GDM1 (cell line): Measurements from ENCODE around the gene CAST.
"Not testable (repeated sequence)": the region's sequence is repeated elsewhere in the genome, so short reads cannot be mapped to it uniquely, and the experiment has no call there.

Experiments used
- DNase-seq: peaks from one replicate; lab custom pipeline; 2025; lab: John Stamatoyannopoulos, UW

The CAST gene

DNA sequence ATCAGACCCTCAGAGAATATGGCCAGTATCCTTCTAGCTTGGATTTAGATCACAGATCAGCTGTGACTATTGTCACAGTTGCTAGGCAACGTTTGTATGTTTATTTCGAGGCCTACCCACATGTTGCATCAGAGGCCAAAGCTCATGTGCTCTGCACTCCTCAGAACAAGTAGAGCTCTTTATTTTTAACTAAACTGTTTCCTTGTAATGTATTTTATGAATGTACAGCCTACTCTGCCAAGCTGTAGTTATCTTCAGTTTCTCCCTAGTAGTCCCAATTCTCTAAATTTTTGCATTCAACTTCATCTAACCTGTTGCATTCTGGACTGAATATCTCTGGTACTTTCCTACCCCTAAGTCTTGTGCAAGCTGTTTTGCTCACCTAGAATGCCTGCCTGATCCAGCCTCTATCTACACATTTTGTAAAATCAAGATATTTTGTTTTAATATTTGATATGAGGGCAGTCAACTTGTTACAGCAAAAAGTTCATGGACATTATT, 52.8 kb downstream of the CAST start:
- DNase-seq: no peak

DNA sequence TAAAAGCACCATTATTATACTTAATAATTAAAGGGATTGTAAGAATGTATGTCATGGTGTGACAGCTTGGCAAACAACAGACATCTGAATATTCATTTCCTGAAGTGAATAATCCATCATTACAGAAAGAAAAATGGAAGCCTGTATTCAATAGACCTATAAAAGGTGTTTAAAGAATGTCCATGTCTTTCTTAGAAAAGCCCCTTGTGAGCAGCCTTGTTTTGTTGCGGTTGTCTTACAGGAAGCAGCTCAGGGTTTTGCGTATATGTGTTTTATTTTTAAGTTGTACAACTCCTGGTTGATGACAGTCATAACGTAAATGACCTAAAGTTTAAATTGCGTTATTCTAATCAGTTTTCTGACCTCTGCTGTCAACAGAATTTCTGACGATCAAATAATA, 53.8 kb downstream of the CAST start:
- DNase-seq: no peak

DNA sequence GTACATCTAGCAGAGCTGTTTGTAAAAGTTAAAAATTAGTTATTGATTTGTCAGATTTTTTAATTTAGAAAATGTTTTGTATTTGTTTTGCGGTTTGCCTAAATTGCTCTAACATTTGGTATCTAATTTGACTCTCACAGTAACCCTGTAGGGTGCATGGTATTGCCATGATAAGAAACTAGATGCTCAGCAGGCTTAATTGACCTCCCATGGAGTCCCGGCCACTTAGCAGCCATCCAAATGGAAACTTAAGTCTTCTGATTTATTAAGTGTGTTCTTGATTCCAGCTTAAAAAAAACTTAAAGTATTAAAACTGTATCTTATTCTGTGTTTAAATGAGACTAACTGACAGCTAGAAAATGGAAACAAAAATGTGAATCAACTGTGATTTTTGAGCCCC, 54.5 kb downstream of the CAST start:
- no peak for DNase-seq

DNA sequence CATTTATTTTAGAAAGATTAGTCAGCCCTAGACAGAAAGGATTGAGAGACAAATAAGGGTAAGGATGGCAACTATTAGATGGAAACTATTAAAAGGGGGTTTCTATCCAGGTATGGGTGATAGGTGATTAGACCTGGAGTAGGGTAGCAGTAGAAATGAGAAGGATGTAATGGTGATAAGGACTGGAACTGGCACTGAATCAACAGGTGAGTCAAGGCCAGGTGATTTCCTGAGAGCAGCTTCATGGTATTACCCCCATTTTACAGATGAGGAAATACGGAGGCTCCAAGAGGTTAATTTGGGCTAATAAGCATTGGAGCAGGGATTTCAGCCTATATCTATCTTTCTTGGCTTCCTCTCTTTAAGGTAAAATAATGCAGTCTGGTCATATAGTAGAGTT, 55.7 kb downstream of the CAST start:
- no peak for DNase-seq

DNA sequence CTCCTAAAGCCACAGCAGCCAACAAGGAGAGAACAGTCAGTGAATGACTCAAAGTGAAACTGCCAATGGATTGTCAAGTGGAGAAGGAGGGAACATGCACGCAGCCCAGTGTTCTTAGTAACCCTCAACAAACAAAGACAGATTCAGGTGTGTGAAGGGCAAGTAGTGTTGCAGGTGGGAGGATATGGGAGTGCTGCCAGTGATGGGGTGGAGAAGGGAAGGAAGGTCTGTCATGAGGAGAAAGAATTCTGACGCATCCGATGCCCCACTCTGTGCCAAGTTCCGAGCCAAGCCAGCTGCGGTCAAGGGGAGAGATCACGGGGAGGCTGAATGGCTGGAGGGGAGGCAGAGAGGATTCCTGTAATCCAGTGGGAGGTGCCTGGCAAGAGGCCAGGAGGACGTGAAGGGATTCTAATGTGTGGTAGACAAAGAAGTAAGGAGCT, 56.5 kb downstream of the CAST start:
- no peak for DNase-seq

DNA sequence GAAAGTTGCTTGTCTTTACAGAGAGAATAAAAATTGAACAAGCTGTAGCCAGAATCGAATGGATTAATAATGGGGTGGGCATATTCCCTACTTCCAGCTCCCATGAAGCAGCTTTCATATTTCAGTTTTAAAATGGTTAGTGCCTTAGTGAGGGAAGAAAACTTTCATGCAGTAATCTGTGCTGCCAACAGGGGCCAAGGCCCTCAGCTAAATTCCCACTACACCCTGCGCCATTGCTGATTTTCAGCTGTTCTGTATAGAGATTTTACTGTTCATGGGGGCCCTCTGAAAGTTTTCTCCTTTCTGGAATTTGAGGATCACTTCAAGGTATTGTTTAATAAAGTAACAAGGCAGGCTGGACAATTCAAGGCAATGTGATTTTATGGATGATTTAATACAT, 58.2 kb downstream of the CAST start:
- DNase-seq: no peak

DNA sequence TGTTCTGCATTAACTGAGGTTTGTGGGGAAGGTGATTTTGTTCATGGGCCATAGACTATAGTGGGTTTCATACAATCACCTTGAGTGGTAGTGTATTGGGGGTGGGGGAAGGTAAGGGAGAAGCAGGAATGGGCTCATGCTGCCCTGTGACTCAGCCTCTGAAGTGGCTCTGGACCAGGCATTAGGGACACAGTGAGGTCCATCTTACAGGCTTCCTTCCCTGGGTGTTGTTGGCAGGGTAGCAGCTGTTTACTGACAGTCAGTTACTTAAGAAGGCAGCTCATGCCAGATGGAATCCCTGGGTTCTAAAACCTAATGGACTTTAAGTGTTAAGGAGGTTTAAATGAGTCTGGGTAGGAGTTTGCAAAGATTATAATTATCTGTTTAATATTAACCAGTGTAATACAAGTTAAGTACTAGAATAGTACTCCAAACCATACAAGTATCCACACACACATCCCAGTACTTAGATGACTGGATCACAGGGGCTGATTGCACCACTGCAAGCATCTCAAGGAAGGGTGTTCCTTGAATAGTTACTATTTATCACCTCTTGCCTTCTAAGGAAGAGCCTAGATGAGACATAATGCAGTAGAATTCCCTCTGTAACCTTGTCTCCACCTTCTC, 59.3 kb downstream of the CAST start:
- DNase-seq: no peak

DNA sequence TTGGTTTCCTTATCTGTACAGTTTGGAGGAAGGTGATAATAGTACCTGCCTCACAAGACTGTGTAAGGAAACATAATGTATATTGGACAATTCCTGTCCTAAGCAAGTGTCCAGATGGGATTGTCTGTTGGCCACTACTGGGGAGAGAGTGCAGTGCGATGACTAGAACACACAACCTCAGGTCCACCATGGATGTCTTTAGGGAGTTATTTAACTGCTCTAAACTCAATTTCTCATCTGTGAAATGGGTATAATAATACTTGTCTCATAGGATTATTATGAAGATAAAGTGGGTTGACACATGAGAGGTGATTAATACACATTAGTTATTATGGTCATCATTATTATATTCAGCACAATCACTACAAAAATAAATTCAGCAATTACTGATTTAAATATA, 63.1 kb downstream of the CAST start:
- DNase-seq: no peak

DNA sequence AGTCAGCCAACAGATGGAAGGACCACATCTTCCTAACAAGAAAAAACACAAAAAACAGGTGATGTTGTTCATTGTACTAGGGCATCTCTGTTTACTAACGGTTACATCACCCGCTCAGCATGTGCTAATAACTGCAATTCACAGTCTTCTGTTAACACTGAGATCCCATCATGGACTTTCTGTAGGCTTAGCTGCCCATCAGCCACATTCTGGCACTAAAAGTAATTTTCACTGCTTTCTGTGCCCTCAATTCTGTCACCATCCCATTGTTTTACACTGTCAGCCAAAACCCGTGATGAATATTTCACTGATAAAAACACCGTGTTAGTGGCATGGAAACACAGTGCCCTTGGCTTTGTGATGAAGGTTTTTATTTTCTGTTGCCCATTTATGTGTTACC, 64.6 kb downstream of the CAST start:
- DNase-seq: no peak

DNA sequence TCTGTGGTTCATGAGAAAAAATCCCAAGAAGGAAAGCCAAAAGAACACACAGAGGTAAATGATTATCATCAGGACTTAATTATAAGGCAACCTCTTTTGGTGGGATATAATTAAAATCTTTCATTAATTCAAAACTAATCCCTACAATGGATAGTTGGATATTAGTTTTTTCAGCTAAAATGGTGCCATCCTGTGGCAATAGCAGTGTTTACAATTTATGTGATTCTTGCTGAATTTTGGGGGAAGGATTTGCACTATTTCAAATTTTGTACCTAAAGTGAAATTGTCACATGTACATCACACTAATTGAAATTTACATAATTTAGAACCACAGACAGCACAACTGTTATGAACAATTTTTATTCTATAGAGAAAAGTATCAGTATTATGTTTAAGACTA, 67.0 kb downstream of the CAST start:
- DNase-seq: no peak

DNA sequence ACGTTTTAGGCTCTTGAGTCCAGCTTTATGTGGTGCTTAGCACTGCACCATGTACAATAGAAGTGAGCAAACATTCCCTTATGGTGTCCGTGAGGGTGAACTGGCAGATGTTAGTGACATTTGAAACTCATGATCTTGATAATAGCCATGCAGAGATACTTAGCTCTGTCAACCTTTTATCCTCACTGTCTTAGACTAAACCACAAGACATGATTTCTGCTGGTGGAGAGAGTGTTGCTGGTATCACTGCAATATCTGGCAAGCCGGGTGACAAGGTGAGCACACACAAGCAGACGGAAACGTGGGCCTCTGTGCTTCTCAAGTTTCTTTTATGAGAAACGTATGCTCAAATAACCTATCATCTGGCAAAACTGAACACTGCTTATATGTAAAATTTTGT, 68.4 kb downstream of the CAST start:
- DNase-seq: no peak

DNA sequence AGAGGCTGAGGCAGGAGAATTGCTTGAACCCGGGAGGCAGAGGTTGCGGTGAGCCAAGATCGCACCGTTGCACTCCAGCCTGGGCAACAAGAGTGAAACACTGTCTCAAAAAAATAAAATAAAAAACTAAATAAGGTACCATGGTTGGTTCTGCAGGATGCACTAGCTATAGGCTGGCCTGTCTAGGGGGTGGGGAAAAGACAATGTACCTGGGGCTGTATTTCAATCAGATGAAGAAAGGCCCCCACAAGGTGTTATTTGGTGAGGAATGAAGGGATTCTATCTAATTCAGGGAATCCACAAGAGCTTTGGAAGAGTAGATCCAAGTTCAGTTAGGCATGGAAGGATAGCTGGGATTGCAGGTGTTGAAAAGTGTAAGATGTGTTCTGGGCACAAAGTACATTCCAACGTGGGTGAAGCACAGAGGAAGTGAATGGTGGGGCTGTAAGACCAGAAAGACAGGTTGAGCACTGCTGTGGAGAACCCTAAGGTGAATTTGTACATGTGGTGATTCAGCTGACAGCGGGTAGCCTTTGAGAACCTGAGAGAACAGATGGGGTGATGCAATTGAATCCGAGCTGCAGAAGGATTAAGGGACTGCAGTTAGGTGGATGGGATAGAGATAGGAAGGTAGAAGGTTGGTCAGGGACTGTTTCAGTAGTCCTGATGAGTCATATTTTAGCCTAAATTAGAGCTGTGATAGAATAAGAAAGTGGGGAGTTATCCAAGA, 71.8 kb downstream of the CAST start:
- no peak for DNase-seq

DNA sequence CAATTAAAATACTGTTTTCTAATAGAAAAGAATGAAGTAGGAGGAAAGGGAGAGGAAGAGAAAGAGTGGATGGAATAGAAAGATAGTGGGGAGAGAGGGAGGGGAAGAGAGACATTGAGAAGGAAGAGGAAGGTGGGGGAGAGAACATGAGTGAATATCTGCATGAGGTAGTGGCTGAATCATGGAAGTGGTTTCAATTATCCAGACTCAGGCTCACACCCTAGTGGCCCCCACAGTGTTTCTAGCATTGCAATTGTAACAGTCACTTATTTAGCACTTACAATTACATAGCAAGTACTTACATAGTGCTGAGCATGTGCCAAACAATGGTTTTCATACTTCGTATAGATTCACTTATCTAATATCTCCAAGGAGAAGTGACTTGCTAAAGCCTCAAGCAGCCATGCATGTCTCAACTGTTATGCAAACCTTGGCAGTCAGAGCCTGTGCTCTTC, 72.7 kb downstream of the CAST start:
- no peak for DNase-seq

DNA sequence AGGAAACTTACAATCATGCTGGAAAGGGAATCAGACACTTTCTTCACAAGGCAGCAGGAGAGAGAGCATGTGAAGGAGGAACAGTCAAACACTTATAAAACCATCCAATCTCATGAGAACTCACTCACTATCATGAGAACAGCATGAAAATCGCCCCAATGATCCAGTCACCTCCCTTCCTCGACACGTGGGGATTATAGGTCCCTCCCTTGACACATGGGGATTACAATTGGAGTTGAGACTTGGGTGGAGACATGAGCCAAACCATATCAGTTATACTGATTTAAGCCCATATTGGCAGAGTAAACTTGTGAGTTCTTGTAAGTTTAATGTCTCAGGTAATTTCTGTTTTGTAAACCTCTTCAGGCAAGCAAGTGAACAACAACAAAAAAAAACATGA, 74.8 kb downstream of the CAST start:
- no peak for DNase-seq

DNA sequence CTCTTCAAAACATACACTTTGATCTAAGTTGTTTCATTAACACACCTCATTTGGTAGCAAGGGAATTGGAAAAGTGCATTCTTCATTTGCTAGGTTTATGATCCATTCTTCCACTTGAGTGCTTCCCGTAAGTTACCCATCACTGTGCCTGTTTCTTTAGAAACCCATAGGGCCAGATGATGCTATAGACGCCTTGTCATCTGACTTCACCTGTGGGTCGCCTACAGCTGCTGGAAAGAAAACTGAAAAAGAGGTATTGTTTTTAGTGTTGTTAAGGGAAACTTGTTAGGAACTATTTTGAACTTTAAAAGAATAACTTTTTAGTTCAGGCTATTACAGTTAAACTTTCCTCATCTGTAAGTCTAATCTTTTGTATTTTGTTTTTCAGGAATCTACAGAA, 78.9 kb downstream of the CAST start:
- no peak for DNase-seq

DNA sequence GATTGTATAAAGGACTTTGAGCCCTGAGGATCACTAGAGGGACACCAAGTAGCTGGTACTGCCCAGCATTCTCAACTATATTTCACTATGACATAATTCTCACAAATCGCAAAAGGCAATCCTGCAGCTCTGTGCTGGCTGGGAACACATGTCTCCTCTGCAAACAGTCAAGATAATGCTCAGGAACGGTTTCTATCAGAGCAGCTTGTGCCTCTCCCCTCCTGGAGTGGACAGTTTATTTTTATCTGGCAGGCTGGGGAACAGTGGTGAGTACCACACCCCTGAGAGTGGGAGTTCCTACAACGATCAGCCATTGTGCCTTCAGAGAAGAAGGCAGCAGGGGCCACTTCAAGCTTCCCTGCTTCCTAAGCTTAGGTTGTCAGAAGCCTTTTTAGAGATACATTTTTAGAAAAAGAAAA, 79.7 kb downstream of the CAST start:
- DNase-seq: no peak

DNA sequence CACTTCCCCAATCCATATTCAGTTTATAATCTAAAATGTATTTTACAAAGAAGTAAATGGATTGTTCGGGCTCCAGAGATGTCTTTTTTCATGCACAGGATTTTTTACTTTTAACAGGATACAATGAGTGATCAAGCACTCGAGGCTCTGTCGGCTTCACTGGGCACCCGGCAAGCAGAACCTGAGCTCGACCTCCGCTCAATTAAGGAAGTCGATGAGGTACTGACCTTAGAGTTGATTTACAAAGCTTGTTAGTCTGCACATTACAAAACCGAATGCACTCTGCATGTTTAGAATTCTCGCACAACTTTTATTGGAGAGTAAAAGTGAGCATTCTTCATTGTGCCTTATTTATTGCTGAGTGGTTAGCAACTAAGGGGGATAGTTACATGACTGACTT, 80.4 kb downstream of the CAST start:
- DNase-seq: no peak

DNA sequence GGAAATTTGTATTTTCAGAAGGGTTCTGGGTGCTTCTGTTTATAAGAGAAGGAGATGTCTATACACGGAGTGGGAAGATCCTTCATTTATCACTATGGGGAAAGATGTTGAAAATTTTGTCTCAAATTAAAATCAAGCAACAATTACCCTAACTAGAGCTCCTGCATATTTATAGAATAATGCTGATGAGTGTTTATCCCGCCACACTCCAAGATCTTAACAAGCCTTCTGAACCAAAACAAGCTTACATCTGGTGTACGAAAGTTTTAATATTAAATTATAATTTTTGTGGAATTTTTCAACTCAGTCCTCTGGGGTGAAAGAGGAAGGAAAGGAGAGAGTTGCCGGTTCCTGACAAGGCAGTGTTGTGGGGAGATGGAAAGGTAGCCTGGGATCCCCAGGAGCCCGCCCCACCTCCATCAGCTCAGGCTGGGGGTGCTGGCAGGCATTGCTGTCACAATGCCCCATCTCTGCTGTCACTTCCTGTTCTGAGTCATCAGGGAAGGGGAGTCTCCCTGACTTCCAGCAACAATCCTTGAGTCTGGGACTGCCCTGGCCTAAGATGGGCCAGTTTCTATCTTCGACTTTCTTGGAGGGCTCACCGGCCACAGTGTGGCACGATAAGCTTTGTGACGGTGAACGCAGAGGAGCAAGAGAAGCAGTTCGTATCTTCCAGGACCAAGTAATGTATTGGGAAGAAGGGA, 81.0 kb downstream of the CAST start:
- DNase-seq: no peak

DNA sequence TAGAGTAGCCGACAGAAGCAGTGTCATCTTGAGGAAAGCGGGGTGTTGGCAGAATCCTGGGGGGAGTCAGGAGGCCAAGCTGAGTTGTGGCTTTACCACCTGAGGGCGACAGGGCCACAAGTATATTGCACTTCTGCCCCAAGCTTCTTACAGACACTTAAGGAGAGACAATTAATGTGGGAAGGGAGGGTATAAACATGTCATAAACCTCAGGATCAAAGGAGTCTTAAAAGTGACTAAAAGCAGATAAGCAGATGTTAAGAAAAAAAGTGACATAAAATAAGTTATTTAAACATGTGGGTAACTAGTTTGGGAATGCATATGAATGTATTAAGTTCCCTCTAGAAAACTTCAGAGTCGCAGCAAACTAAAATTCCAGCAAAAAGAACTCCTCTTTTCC, 81.6 kb downstream of the CAST start:
- no peak for DNase-seq

DNA sequence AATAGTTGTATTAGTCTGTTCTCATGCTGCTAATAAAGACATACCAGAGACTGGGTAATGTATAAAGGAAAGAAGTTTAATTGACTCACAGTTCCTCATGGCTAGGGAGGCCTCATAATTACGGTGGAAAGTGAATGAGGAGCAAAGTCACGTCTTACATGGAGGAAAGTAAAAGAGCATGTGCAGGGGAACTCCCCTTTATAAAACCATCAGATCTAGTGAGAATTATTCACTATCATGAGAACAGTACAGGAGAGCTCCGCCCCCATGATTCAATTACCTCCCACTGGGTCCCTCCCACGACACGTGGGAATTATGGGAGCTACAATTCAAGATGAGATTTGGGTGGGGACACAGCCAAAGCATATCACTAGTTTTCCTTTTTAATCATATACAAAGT, 82.0 kb downstream of the CAST start:
- not testable (repeated sequence) for DNase-seq

DNA sequence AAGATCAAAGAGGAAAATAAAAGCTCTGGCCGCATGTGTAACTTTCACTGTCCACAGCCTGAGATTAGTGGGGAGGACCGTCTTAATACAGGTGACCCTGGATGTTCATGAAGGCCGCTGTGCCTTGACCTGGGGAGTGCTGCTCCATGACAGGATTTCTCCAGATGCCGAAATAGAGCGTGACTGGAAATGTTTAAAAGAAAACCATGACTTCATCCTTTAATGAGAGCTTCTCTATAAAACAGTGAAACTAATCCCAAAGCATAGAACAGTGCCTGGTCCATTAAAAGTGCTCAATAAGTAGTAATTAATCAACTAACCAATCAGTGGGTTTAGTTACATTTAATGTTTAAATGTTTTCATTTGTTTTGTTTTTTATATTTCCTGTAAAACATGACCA, 82.8 kb downstream of the CAST start:
- DNase-seq: no peak

DNA sequence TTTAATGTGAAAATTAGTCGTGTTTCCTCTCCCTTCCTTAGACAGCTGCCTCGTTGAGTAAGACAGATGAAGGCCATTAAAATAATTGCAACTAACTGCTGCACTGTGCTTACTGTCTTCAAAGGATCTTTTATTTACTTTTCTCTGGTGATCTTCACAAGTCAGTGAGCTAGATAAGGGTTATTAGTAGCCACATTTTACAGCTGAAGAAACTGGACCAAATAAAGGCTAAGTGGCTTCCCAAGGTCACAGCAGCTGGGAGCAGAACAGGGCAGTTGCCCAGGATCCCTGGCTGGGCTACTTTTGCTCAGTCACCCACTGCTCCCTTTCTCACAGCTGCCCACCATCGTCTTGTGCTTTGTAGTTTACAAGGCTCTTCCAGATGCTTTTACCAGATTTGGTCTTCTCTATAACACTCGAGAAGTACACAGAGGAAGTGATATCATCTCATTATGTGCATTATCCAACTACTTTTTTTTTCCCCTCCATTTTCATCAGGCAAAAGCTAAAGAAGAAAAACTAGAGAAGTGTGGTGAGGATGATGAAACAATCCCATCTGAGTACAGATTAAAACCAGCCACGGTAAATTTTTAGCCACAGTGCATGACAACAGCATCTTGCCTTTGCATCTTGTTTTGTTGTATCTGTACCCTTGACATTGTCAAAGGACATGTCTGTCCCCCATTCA, 83.8 kb downstream of the CAST start:
- DNase-seq: no peak

DNA sequence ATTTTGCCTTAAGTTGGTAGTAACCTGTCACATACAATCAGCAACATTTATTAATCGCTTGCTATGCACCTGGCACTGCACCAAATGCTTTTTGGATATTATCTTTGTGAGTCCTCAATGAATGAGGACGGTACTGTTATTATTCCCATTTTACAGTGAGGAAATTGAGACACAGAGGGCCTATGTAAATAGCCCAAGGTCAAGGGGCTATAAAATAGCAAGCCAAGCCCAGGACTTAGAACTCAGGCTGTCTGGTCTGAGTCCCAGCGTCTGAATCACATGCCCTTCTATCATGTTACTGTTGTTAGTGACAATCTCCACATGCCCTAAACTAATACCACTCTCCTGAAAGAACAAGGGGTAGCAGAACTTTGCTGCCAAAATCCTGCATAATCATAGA, 85.5 kb downstream of the CAST start:
- DNase-seq: no peak
